CD4-positive, alpha-beta T cell (primary cell): ENCODE measurements around the gene SUB1. TPM values are rescaled to one million over a fixed set of nuclear protein-coding genes. Genes with fewer than 3 reads are reported as not detected.
A peak's percentile ranks its signal among the peaks of the same experiment; 100 is the strongest.

ENCODE experiments used
- ATAC-seq: fragments of 200-7000 bp; cut with Tn5 transposase; one replicate; pipeline ENCODE4 v1.10.0; 2022; ENCODE audit warnings: mild to moderate bottlenecking; ENCODE audit not compliant: poor library complexity
- CTCF ChIA-PET: fragments of 350-600 bp; sonication (Branson Sonifier 250); formaldehyde crosslinking; loops from one replicate; lab custom pipeline; 2021; ENCODE audit warnings: antibody characterized with exemption, inconsistent platforms; lab: Charles Lee
- POLR2A ChIA-PET: fragments of 350-600 bp; sonication (Branson Sonifier 250); formaldehyde crosslinking; loops from one replicate; lab custom pipeline; 2021; ENCODE audit warnings: antibody characterized with exemption, inconsistent platforms; lab: Charles Lee
- DNase-seq, 14 experiments: peaks; one replicate each; pipeline ENCODE4 v3.0.0-alpha.2; 2013 to 2020; ENCODE audit warnings: mixed read lengths in 2 of 14
- H3K27ac ChIP-seq, 2 donors: one replicate each; pipeline versions ENCODE4 v1.5.1 to v1.7.0; 2013; ENCODE audit warnings: low read length in 2 of 2, low read depth in 1 of 2, mild to moderate bottlenecking in 1 of 2
- H3K27me3 ChIP-seq, 2 experiments: 1 replicate in 1 of 2; 2 replicates in 1 of 2; pipeline versions ENCODE4 v1.6.1 to v1.7.0; 2013; ENCODE audit warnings: low read length in 2 of 2, control low read depth in 1 of 2, mild to moderate bottlenecking in 1 of 2, moderate library complexity in 1 of 2; ENCODE audit not compliant: insufficient read depth in 2 of 2, control insufficient read depth in 1 of 2
- H3K36me3 ChIP-seq: one replicate; pipeline ENCODE4 v1.6.1; 2013; ENCODE audit warnings: low read length, control low read depth; ENCODE audit not compliant: insufficient read depth
- H3K4me1 ChIP-seq: one replicate; pipeline ENCODE4 v1.6.1; 2013; ENCODE audit warnings: low read length, control low read depth; ENCODE audit not compliant: insufficient read depth
- H3K4me3 ChIP-seq: one replicate; pipeline ENCODE4 v1.5.1; 2013; ENCODE audit warnings: mild to moderate bottlenecking, low read length, moderate library complexity
- H3K9me3 ChIP-seq, 2 experiments: 1 replicate in 1 of 2; 2 replicates in 1 of 2; pipeline versions ENCODE4 v1.6.1 to v1.7.0; 2013; ENCODE audit warnings: low read length in 2 of 2, mild to moderate bottlenecking in 2 of 2, control low read depth in 1 of 2, moderate library complexity in 1 of 2; ENCODE audit not compliant: control insufficient read depth in 1 of 2, insufficient read depth in 1 of 2
- H3K27ac Mint-ChIP-seq: one replicate; pipeline ENCODE4 v1.8.0; 2020; ENCODE audit warnings: mixed read lengths
- H3K27me3 Mint-ChIP-seq: one replicate; pipeline ENCODE4 v1.8.0; 2021; ENCODE audit warnings: mixed read lengths
- H3K36me3 Mint-ChIP-seq: one replicate; pipeline ENCODE4 v1.8.0; 2021; ENCODE audit warnings: low read depth, mixed read lengths
- H3K4me1 Mint-ChIP-seq: one replicate; pipeline ENCODE4 v1.8.0; 2021; ENCODE audit warnings: low read depth, mixed read lengths
- H3K4me3 Mint-ChIP-seq: one replicate; pipeline ENCODE4 v1.8.0; 2020; ENCODE audit warnings: mild to moderate bottlenecking, mixed read lengths
- H3K9me3 Mint-ChIP-seq: one replicate; pipeline ENCODE4 v1.8.0; 2020; ENCODE audit warnings: mixed read lengths
- intact Hi-C, 2 experiments: fragments of 100-400 bp; cut with DNase I in 1 of 2; cut with micrococcal nuclease in 1 of 2; formaldehyde crosslinking; loops; one replicate each; pipeline versions ENCODE4 v1.15.1 to v1.9.0; 2023 to 2025; cut with DNase I, micrococcal nuclease
- total RNA-seq, 174 experiments: library from RNA in 2 of 174; stranded (reverse) in 2 of 174; gene quantifications; one replicate each; pipeline ENCODE4 v1.2.3 and lab custom pipeline; 2021 to 2026
- TF ChIP-seq, protein P1 (sequence below): fragments of 200-600 bp; IDR thresholded peaks from one replicate; pipeline ENCODE4 v1.8.0; 2022; ENCODE audit warnings: antibody characterized with exemption, mild to moderate bottlenecking

SUB1 gene
- total RNA-seq, 2 experiments from 2014 or later = 327 to 344 TPM

DNA sequence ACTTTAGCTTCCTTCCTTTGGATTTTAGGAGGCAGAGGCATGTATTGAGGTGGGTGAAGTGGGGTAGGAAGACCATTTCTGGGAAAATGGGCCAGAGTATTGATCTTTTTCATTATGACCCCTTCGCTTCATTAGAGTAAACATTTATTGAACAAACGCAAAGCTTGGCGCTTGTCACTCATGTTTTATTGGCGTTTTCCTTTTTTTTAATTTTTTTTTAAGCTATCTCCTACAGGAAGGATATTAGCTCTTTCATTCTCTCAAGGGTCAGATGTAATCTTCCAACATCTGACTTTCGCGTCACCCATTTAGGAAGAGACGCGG lies 273 bp upstream of the SUB1 start:
- Mint-ChIP-seq H3K36me3 (peaks cover 37% of the 10 kb centered on the region), H3K27ac (peak overlapping the region; percentile 97), H3K4me3 (peak overlapping the region; percentile 96), H3K27me3 (no peaks in the 10 kb centered on the region), H3K4me1 (peaks cover 73% of the 10 kb centered on the region), H3K9me3 (no peaks in the 10 kb centered on the region)
- intact Hi-C loops = loop anchor here (1.0 to 10.0 kb wide), 7 partner anchors 52 to 1053 kb away; partner anchors contain the start of genes GOLPH3 (in 2 of the 2), C5orf22 (in 1 of the 2), DROSHA (in 1 of the 2) and MTMR12 (in 1 of the 2)
- Histone ChIP-seq H3K4me3 (peak overlapping the region; percentile 84), H3K27ac (peak overlapping the region; percentile 99 to 100), H3K27me3 (no peaks in the 10 kb centered on the region), H3K36me3 (peaks cover 18% of the 10 kb centered on the region), H3K9me3 (no peaks in the 10 kb centered on the region), H3K4me1 (peaks cover 58% of the 10 kb centered on the region)
- no peak for DNase-seq
- CTCF ChIA-PET = interaction anchor here (0.8 to 0.9 kb wide), 2 partner anchors 95 to 160 kb away, joined by 3 to 5 read pairs; no protein-coding TSS in a partner anchor
- POLR2A ChIA-PET = interaction anchor here (0.9 to 3.7 kb wide), 18 partner anchors 9 to 412 kb away, joined by 3 to 47 read pairs (median 4); partner anchors contain the start of genes GOLPH3, MTMR12 and ZFR
- ATAC-seq = no peak
- TF ChIP-seq, protein P1, sequence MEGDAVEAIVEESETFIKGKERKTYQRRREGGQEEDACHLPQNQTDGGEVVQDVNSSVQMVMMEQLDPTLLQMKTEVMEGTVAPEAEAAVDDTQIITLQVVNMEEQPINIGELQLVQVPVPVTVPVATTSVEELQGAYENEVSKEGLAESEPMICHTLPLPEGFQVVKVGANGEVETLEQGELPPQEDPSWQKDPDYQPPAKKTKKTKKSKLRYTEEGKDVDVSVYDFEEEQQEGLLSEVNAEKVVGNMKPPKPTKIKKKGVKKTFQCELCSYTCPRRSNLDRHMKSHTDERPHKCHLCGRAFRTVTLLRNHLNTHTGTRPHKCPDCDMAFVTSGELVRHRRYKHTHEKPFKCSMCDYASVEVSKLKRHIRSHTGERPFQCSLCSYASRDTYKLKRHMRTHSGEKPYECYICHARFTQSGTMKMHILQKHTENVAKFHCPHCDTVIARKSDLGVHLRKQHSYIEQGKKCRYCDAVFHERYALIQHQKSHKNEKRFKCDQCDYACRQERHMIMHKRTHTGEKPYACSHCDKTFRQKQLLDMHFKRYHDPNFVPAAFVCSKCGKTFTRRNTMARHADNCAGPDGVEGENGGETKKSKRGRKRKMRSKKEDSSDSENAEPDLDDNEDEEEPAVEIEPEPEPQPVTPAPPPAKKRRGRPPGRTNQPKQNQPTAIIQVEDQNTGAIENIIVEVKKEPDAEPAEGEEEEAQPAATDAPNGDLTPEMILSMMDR = no peak

DNA sequence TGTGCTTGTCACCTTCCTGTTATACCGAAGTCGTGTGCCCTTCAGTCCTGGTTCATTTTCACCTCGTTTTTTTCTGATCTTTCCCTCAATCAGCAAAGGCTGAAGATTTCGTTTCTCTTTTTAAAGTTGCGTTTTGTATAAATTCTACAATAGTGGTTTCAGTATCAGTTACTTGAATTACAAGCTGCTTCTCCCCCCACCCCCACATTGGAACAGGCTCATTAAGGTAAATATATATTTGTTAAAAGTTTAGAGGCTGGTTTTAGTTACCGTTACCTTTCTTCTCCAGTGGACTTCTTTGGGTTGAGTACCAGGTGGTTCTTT lies 881 bp downstream of the SUB1 start:
- H3K4me1 Mint-ChIP-seq = peaks cover 77% of the 10 kb centered on the region
- H3K27ac Mint-ChIP-seq = peak overlapping the region; percentile 97
- ChIA-PET POLR2A (interaction anchor here (0.7 to 4.4 kb wide), 8 partner anchors 11 to 413 kb away, joined by 3 to 26 read pairs (median 3); no protein-coding TSS in a partner anchor), CTCF (interaction anchor here (0.8 kb wide), 1 partner anchor 96 kb away, joined by 4 read pairs; no protein-coding TSS in a partner anchor)
- H3K27me3 Mint-ChIP-seq = no peaks in the 10 kb centered on the region
- TF ChIP-seq, protein P1 = no peak
- peaks cover 47% of the 10 kb centered on the region for H3K36me3 Mint-ChIP-seq
- no peaks in the 10 kb centered on the region for H3K9me3 Mint-ChIP-seq
- Histone ChIP-seq H3K9me3 (no peaks in the 10 kb centered on the region), H3K4me1 (peaks cover 62% of the 10 kb centered on the region), H3K36me3 (peaks cover 26% of the 10 kb centered on the region), H3K27me3 (no peaks in the 10 kb centered on the region), H3K27ac (peak overlapping the region; percentile 99 to 100), H3K4me3 (peak overlapping the region; percentile 84)
- DNase-seq (no peak), ATAC-seq (no peak)
- H3K4me3 Mint-ChIP-seq = peak overlapping the region; percentile 96
- intact Hi-C loops = loop anchor here (5.0 to 10.0 kb wide), 4 partner anchors 274 to 1054 kb away; partner anchors contain the start of genes GOLPH3 (in 2 of the 2), C5orf22 (in 1 of the 2), DROSHA (in 1 of the 2) and MTMR12 (in 1 of the 2)

DNA sequence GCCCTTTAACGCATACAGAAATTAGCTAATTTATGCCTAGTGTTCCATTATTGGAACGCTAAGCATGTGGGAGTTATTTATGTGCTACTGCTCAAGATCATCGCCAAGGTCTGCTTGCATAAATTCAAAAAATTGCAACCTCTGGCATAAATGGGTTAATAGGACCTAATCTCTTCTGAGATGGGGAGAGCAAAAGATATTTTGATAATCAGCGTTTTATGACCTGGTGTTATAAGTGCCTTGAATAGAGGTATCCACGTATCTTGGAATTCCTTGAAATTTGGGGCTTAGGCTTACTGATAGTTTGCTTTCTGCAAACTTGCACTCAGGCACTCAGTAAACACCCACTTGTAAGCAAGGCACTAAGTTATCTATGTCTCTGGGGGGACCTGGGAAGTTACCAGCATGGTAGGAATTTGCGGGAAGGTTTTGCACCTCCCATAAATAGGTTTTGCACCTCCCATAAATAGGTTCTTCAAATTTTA lies 1.8 kb downstream of the SUB1 start:
- Mint-ChIP-seq H3K27me3 (no peaks in the 10 kb centered on the region), H3K36me3 (peaks cover 55% of the 10 kb centered on the region), H3K4me1 (peaks cover 83% of the 10 kb centered on the region), H3K9me3 (no peaks in the 10 kb centered on the region), H3K4me3 (peak overlapping the region; percentile 96), H3K27ac (peak overlapping the region; percentile 97)
- DNase-seq (no peak), ATAC-seq (no peak)
- H3K36me3 ChIP-seq = peaks cover 35% of the 10 kb centered on the region
- H3K27me3 ChIP-seq = no peaks in the 10 kb centered on the region
- intact Hi-C loops = loop anchor here (5.0 to 10.0 kb wide), 4 partner anchors 275 to 1055 kb away; partner anchors contain the start of genes GOLPH3 (in 2 of the 2), C5orf22 (in 1 of the 2), DROSHA (in 1 of the 2) and MTMR12 (in 1 of the 2)
- peaks cover 61% of the 10 kb centered on the region for H3K4me1 ChIP-seq
- POLR2A ChIA-PET = interaction anchor here (1.0 to 4.4 kb wide), 5 partner anchors 55 to 414 kb away, joined by 3 to 26 read pairs (median 3); no protein-coding TSS in a partner anchor
- CTCF ChIA-PET = no interaction called here
- peak overlapping the region; percentile 84 for H3K4me3 ChIP-seq
- no peaks in the 10 kb centered on the region for H3K9me3 ChIP-seq
- H3K27ac ChIP-seq = no peak overlapping the region
- TF ChIP-seq, protein P1 = no peak
